Measurements from ENCODE around the gene SPINK8.

DNA sequence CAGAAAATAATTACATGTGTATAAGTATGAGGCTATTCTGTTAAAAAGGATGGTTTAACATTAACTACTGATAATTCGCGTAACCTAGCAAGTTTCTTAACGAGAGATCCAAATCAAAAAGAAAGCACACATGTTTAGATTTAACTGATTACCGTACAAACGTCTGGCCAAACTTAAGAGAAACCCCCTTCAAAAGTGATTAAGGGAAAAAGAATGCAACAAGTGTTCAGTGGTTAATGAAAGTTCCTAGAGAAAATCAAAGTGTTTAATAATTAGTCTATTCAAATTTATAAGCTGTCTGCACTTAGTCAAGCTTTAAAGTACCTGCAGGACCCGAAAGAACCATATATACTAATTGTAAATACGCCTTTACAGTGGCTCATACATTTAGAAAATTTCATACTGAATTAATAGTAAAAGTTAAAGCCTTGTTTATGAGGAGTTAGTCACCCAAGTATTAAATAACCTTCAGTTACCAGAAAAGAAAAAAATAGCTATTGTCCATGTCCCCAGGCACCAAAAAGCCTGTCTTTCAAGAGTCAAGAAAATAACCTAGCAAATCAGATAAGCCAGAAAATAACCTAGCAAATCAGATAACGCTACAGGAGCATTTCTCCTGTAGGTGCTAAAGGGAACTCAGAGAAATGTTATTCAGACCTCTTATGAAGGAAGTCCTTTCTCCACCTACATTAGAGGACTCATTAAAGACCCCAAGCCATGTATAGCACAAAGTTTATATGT, 58.0 kb downstream of the SPINK8 start:
- TF ChIP-seq, protein P1, sequence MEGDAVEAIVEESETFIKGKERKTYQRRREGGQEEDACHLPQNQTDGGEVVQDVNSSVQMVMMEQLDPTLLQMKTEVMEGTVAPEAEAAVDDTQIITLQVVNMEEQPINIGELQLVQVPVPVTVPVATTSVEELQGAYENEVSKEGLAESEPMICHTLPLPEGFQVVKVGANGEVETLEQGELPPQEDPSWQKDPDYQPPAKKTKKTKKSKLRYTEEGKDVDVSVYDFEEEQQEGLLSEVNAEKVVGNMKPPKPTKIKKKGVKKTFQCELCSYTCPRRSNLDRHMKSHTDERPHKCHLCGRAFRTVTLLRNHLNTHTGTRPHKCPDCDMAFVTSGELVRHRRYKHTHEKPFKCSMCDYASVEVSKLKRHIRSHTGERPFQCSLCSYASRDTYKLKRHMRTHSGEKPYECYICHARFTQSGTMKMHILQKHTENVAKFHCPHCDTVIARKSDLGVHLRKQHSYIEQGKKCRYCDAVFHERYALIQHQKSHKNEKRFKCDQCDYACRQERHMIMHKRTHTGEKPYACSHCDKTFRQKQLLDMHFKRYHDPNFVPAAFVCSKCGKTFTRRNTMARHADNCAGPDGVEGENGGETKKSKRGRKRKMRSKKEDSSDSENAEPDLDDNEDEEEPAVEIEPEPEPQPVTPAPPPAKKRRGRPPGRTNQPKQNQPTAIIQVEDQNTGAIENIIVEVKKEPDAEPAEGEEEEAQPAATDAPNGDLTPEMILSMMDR (conservative IDR thresholded peaks at IDR 0.05; ENCODE audit: low read depth, low read length), result no peak
- TF ChIP-seq EZH2phosphoT487 (IDR thresholded peaks at IDR 0.05; ENCODE audit: borderline replicate concordance, low read length) (no peak), EZH2 (IDR thresholded peaks at IDR 0.05; ENCODE audit: low read length, unreplicated experiment) (no peak)
